ENCODE results near the gene MAP4K4.

Gene MAP4K4

GRCh38 chr2:101693991-101694588 lies 3.4 kb upstream of the MAP4K4 start:
- no peak for DNase-seq

- DNase-seq, result no peak
Measured at GRCh38 chr2:101696272-101697123, 1.0 kb upstream of the MAP4K4 start.

- DNase-seq, result peak; percentile 48
Measured at GRCh38 chr2:101698014-101698843, 722 bp downstream of the MAP4K4 start.

DNA sequence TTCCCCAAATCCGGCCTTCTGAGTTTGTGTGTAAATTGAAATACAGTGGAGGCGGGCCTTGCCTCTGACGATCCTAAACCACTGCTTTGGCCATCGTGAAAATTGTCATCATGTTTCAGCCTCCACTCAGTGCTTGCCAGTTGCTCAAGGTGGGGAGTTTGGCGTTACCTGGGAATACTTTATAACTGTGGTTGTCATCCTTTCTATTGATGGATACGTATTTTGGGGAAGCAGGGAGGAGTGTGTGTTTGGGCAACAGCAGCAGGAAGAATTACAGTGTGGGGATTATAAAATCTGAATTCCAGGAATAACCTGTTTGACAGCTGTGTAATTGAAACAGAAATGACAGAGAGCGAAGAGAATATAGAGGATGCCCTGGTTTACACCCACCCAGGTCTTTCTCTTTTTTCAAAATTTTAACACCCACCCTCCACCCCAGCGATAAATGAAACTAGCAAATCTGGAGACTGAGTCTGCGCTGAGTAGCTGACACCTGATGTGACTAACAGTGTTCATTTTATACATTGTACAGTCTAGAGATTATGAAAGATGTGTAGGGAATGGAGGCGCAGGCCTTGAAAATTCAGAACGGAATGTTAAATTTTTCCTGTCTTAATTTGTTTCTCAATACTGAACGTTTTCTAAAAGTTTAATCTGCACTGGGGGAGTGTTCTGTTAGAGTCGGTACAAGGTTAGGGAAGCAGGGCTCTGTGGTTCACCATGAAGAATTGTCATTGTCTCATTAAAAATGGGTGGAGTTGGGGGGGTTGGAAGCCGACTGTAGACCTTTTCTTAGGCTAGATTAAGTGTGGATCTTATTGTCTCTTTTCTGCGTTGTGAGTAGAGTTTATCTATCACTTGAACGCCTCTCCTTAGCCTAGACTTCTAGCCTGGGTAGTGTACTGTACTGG lies 1.6 kb downstream of the MAP4K4 start:
- no peak for DNase-seq

GRCh38 chr2:101699755-101700461 lies 2.4 kb downstream of the MAP4K4 start:
- no peak for DNase-seq

GRCh38 chr2:101704046-101704466 lies 6.5 kb downstream of the MAP4K4 start:
- DNase-seq, result no peak

GRCh38 chr2:101704816-101705578 lies 7.5 kb downstream of the MAP4K4 start:
- DNase-seq, result no peak

DNA sequence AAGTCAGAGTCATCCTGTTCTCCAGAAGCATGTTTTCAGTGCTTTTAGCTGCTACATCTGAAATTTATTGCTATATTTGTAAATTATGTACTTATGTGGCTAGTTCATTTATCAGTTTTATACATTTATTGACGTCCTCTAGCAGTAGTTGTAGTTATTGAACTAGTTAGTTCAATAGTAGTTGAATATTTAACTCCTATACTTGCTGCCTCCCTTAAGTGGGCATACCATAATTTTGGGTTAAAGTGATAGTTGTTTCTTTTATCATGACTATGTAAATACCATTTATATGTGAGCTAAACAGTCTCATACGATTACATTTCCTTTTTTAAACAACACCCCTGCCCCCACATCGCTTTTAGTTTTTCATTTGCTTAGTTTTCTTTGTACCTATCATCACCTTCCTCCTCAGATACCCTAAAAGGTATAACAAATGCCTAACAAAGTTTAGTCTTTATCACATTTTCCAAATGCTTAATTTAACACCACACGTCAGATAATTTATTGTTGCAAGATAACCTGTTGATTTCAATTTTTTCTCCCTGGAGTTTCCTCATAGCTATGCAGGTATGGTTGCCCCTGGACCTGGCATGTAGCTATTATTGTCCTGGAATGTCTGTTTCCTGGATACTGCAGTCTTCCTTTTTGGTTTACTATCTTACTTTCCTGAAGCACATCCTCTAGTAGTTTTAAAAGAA lies 8.8 kb downstream of the MAP4K4 start:
- no peak for DNase-seq

GRCh38 chr2:101706819-101707177 lies 9.3 kb downstream of the MAP4K4 start:
- no peak for DNase-seq

DNA sequence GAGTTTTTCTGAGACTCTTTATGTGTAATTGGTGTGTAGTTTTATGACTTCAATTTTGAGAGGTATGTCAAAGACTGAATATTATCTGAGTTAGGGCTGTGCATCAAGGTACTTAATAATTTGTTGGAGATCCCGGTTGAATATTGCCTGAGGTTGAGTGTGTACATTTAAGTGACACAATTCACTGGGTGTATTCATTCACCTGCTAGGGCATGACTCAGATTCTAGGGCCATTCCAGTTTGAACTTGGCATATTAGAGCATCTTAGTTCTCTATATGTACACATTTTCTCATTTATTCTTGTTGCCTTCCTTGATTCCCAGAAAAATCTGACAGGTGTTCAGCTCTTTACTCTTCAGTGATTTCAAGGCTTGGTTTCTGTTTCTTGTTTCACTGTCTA lies 12.5 kb downstream of the MAP4K4 start:
- DNase-seq, result no peak

DNA sequence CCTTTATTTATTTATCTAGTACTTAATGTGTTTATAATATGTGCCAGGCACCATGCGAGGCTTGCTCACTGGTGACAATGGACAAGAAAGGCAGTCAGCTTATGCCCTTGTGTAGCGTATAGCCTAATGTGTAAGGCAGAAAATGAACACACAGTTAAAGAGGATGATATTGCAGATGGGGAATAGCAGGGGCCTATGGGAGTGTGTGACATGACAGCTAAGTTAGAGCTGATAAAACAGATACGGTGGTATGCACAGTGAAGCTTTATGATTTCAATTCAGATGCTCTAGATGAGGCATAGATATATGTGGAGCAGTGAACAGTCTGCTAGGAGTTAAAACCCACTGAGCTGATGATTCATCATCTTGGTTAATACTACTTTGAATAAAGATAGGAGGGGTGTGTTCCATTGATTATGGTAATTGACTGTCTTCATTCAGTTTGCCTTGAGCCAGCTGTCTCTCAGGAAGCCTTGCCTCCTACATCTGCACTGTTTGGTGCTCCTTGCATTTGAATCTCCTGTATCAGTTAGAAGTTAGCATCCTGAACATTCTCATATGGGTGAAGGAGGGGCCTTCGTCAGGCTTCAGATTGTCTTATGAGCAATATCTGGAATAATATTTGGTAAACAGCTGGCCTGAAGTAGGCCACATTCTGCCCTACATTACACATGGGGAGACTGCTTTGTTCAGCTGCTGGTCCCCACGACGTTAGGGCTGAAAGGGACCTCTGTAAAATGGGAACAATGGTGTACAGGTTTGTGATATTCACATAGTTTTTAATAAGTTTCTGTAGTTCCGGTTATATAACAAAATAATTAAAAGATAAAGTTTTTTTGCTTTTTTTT lies 13.2 kb downstream of the MAP4K4 start:
- DNase-seq, result no peak

DNA sequence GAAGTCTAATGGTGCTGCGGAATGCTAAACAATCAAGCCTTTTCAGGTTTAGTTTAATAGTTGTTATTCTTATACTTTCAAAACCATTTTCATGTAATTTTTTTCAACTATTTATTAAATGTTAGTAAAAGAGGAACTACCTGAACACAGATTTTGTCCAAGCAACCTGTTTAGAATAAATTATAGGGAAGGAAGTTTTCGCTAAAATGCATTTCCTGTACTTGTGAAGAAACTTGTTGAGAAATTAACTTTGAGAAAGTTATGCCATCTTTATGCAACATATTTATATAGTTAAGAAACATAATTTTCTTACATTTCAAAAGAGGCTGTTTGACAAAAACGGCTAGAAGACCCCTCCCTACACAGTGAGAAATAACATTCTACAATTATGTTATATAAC lies 16.6 kb downstream of the MAP4K4 start:
- peak; percentile 55 for DNase-seq

DNA sequence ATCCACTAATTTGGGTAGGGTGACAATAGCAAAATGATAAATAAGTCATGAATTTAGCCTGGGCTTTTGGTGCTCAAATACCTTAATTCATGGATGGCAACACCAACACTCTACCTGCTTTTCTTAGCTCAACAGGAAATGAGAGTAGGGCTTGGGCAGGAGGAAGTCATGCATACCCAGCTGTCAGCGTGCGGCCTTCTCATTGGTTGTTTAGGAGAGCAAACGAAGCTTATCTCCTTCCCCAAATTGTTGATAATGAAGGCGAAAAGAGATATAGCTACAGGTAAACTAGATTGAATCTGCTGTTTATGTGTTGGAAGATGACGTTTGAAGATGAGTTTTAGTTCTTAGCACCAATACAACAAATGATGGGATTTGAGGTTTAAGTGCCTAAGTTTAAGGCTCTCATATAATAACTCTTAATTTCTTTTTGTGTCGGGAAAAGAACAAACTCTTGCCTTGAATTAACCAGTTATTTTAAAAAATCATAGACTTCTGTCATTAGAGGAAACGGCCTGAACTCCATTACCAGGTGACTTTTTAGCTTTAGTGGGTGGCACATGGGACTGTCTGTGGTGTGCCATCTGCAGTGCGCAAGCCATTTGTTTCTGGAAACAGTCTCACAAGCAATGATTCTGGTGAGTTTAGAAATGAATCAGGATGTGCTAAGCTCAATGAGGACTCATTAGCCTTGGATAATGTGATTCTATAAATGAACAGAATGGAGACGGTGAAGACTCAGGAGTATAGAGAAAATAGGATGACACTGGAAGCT lies 19.8 kb downstream of the MAP4K4 start:
- DNase-seq, result no peak

DNA sequence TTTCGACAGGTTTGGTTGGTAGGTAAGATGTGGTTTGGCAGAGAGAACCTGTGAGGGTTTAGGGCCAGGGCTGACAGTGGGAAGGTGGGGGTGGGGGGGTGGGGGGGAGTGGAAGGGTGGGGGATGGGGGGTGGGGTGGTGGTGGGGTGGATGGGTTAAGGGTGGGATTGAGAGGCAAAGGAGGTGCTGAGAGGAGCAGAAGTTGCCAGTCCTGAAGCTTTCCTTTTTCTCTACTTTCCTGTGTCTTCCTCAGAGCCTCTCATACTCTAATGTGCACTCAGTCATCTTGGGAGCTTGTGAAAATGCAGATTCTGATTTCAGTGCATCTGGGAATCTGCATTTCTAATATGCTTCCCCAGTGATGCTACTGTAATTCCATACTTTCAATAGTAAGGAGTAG lies 21.0 kb downstream of the MAP4K4 start:
- no peak for DNase-seq

GRCh38 chr2:101718993-101719571 lies 21.6 kb downstream of the MAP4K4 start:
- DNase-seq, result no peak

GRCh38 chr2:101720732-101721131 lies 23.2 kb downstream of the MAP4K4 start:
- no peak for DNase-seq

GRCh38 chr2:101722864-101723263 lies 25.4 kb downstream of the MAP4K4 start:
- peak; percentile 66 for DNase-seq

Data from suppressor macrophage treated with lipopolysaccharide for 4 hours (primary cell).